Esophagus squamous epithelium (tissue), 5 donors: Measurements from ENCODE around the gene RXFP3. TPM values are rescaled to one million over a fixed set of nuclear protein-coding genes. Genes with fewer than 3 reads are reported as not detected.
A peak's percentile ranks its signal among the peaks of the same experiment; 100 is the strongest.

Experiments used
- DNase-seq: peaks from one replicate; lab custom pipeline; 2025; lab: John Stamatoyannopoulos, UW
- H3K27ac ChIP-seq, 4 donors: fragments of 200-600 bp; sonication (generic); one replicate each; pipeline ENCODE4 v1.5.1; 2016 to 2019; ENCODE audit warnings: mild to moderate bottlenecking in 1 of 4
- H3K27me3 ChIP-seq, 4 donors: fragments of 200-600 bp; sonication (generic); 1 replicate in 3 of 4; 2 replicates in 1 of 4; pipeline versions ENCODE4 v1.5.1 to v1.6.0; 2017 to 2021; ENCODE audit warnings: antibody characterized with exemption in 1 of 4
- H3K36me3 ChIP-seq, 3 donors: fragments of 200-600 bp; sonication (generic); one replicate each; pipeline ENCODE4 v1.5.1; 2016 to 2019
- H3K4me1 ChIP-seq, 3 donors: fragments of 200-600 bp; sonication (generic); one replicate each; pipeline ENCODE4 v1.5.1; 2017 to 2019
- H3K4me3 ChIP-seq, 4 donors: fragments of 200-600 bp; sonication (generic); 1 replicate in 3 of 4; 2 replicates in 1 of 4; pipeline ENCODE4 v1.5.1; 2016 to 2019; ENCODE audit warnings: mild to moderate bottlenecking in 2 of 4, moderate library complexity in 1 of 4
- H3K9me3 ChIP-seq, 3 donors: fragments of 200-600 bp; sonication (generic); one replicate each; pipeline ENCODE4 v1.5.1; 2016 to 2019
- CTCF ChIP-seq, 6 experiments: fragments of 450-650 bp in 4 of 6; fragments of 200-600 bp in 2 of 6; sonication (generic) in 2 of 6; IDR thresholded peaks; one replicate each; pipeline ENCODE4 v1.5.1; 2016 to 2019; ENCODE audit warnings: antibody characterized with exemption in 6 of 6, mild to moderate bottlenecking in 4 of 6, moderate library complexity in 4 of 6
- POLR2A ChIP-seq, 4 donors: fragments of 450-650 bp; IDR thresholded peaks; one replicate each; pipeline ENCODE4 v1.6.1; 2017; ENCODE audit warnings: antibody characterized with exemption in 4 of 4, mild to moderate bottlenecking in 4 of 4, moderate library complexity in 3 of 4
- WGBS, 2 donors: methylation state at CpG; one replicate each; pipeline ENCODE4 v1.1.5; 2018; 5-methylcytosine and 5-hydroxymethylcytosine counted together
- intact Hi-C: fragments of 100-400 bp; cut with DNase I; formaldehyde crosslinking; loops from one replicate; pipeline ENCODE4 v1.15.0; 2022
- total RNA-seq, 4 donors: library from RNA; depleted of rRNA; stranded (reverse); fragments of >200 nt; gene quantifications; one replicate each; pipeline ENCODE4 v1.1.0, GENCODE V29; 2016
- donor health status: DM: yes; HTN: yes; CAD: no.

The RXFP3 gene
- total RNA-seq, 4 donors from 2014 or later, result not detected

DNA sequence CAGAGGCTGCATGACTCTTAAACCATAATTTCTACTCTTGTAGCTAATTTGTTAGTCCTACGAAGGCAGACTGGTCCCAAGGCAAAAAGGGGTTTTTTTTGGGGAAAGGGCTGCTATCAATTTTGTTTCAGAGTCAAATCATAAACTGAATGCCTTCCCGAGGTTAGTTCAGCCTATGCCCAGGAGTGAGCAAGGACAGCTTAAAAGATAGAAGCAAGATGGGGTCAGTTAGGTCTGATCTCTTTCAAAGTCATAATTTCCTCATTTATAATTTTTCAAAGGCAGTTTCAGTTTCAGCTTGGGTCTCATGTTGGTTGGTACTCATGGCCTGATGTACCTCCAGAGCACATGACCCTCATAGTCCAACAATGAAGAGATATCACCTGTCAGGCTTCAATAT is 7.9 kb upstream of the RXFP3 start:
- peaks cover 0 to 8% (median 0%) of the 10 kb centered on the region in 4 donors for H3K27me3 ChIP-seq
- no peaks in the 10 kb centered on the region for H3K9me3 ChIP-seq
- no peaks in the 10 kb centered on the region for H3K4me1 ChIP-seq
- no peaks in the 10 kb centered on the region for H3K36me3 ChIP-seq
- H3K27ac ChIP-seq, result no peak overlapping the region
- no peak overlapping the region for H3K4me3 ChIP-seq
- intact Hi-C loops, result loop anchor here (10.0 kb wide), 1 partner anchor 333 kb away; no protein-coding TSS in a partner anchor
- WGBS, 2 donors, result 53 to 84% methylated on average over 2 of the region's 2 CpGs
- DNase-seq, result no peak
- TF ChIP-seq POLR2A (IDR thresholded peaks at IDR 0.05), result no peak

- no peaks in the 10 kb centered on the region for H3K4me1 ChIP-seq
- H3K36me3 ChIP-seq, result no peaks in the 10 kb centered on the region
- H3K9me3 ChIP-seq, result no peaks in the 10 kb centered on the region
- H3K4me3 ChIP-seq, result no peak overlapping the region
- H3K27ac ChIP-seq, result no peak overlapping the region
- H3K27me3 ChIP-seq, result peaks cover 0 to 9% (median 0%) of the 10 kb centered on the region in 4 donors
- TF ChIP-seq POLR2A (IDR thresholded peaks at IDR 0.05), result no peak
- 68 to 86% methylated on average over 2 to 5 of the region's 6 CpGs for WGBS, 2 donors
- no peak for DNase-seq
- intact Hi-C loops, result loop anchor here (5.0 to 10.0 kb wide), 2 partner anchors 335 to 493 kb away; no protein-coding TSS in a partner anchor
Observed at GRCh38 chr5:33929925-33930690, 6.1 kb upstream of the RXFP3 start.

DNA sequence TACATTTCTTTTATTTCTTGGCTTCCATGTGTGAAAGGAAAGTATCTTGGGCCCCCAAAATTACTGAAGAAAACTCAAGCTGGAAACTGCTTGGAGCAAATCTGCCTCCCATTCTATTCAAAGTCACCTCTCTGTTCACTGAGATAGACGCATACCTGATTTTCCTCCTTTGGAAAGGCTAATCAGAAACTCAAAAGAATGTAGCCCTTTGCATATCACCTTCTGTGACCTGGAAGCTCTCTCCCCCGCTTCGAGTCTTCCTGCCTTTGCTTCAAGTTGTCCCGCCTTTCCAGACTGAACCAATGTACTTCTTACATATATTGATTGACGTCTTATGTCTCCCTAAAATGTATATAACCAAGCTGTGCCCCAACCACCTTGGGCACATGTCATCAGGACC is 5.0 kb upstream of the RXFP3 start:
- 63 to 76% methylated on average over 5 of the region's 5 CpGs for WGBS, 2 donors
- Histone ChIP-seq H3K36me3 (no peaks in the 10 kb centered on the region), H3K4me3 (no peak overlapping the region), H3K9me3 (no peaks in the 10 kb centered on the region), H3K27me3 (peaks cover 0 to 20% (median under 1%) of the 10 kb centered on the region in 4 donors), H3K4me1 (peaks cover 0 to 6% (median under 1%) of the 10 kb centered on the region in 3 donors), H3K27ac (no peak overlapping the region)
- no peak for TF ChIP-seq CTCF (IDR thresholded peaks at IDR 0.05)
- no peak for TF ChIP-seq POLR2A (IDR thresholded peaks at IDR 0.05)
- intact Hi-C loops, result loop anchor here (5.0 kb wide), 1 partner anchor 494 kb away; no protein-coding TSS in a partner anchor
- DNase-seq, result no peak

DNA sequence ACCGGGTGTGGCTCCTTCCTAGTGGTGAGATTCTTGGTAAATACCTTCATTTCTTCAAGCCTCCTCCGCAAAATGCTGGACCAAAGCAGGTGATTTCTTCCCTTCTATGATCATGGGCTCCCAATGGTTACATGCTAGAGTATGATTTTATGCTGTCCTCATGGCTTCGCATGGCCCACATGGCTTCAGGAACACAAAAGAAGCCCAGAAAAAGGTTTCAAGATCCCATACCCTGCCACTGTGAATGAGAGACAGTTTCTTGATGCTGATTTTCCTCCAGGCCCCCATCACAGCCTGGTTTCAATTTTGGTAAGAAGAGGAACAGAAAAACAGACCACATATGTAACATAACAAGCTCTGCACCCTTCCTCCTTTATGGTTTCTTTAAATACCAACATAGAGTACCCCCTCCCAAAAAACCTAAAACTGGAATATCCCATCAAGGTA is 2.4 kb upstream of the RXFP3 start:
- no peak for TF ChIP-seq CTCF (IDR thresholded peaks at IDR 0.05)
- no peak for TF ChIP-seq POLR2A (IDR thresholded peaks at IDR 0.05)
- Histone ChIP-seq H3K4me1 (peaks cover 0 to 23% (median 6%) of the 10 kb centered on the region in 3 donors), H3K27me3 (peaks cover 0 to 46% (median 17%) of the 10 kb centered on the region in 4 donors), H3K4me3 (no peak overlapping the region), H3K9me3 (no peaks in the 10 kb centered on the region), H3K27ac (no peak overlapping the region), H3K36me3 (no peaks in the 10 kb centered on the region)
- WGBS, 2 donors, result 82 to 85% methylated on average over 3 of the region's 3 CpGs
- no peak for DNase-seq
- intact Hi-C loops, result loop anchor here (5.0 kb wide), 1 partner anchor 496 kb away; no protein-coding TSS in a partner anchor

GRCh38 chr5:33934176-33934575 is 2.0 kb upstream of the RXFP3 start:
- Histone ChIP-seq H3K9me3 (no peaks in the 10 kb centered on the region), H3K27ac (no peak overlapping the region), H3K36me3 (no peaks in the 10 kb centered on the region), H3K4me3 (no peak overlapping the region), H3K4me1 (peaks cover 0 to 23% (median 6%) of the 10 kb centered on the region in 3 donors), H3K27me3 (peaks cover 0 to 50% (median 18%) of the 10 kb centered on the region in 4 donors)
- intact Hi-C loops, result loop anchor here (5.0 kb wide), 1 partner anchor 497 kb away; no protein-coding TSS in a partner anchor
- TF ChIP-seq CTCF (IDR thresholded peaks at IDR 0.05) (no peak), POLR2A (IDR thresholded peaks at IDR 0.05) (no peak)
- no peak for DNase-seq
- WGBS, 2 donors, result 52 to 70% methylated on average over 1 of the region's 1 CpG

DNA sequence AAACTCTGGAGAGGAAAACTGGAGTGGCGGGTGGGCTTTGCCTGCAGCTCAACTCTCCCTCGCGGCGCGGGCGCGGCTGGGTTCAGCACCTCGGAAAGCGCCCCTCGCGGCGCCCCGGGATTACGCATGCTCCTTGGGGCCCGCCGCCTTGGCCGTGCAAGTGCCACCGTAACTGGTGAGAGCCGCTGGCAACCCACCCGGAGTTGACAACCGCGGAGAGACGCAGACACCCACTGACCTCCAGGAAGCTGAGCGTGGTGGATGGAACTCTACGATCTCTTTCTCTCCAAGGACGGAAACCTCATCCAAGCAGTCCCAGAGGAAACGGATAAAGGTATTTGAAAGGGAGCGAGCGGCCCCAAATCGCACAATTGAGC is 194 bp upstream of the RXFP3 start:
- H3K27ac ChIP-seq, result no peak overlapping the region
- H3K4me1 ChIP-seq, result peaks cover 0 to 23% (median 6%) of the 10 kb centered on the region in 3 donors
- intact Hi-C loops, result no loop called here
- no peaks in the 10 kb centered on the region for H3K36me3 ChIP-seq
- no peak for DNase-seq
- TF ChIP-seq POLR2A (IDR thresholded peaks at IDR 0.05), result no peak
- TF ChIP-seq CTCF (IDR thresholded peaks at IDR 0.05), result peak in 4 of 6 experiments; percentile 6 to 37 (median 34)
- no peaks in the 10 kb centered on the region for H3K9me3 ChIP-seq
- 2 to 3% methylated on average over 7 to 11 of the region's 30 CpGs for WGBS, 2 donors
- peak overlapping the region in 2 of 4 donors; percentile 27 to 50 for H3K4me3 ChIP-seq
- peaks cover 0 to 67% (median 18%) of the 10 kb centered on the region in 4 donors for H3K27me3 ChIP-seq
